Hematopoietic multipotent progenitor cell treated with erythropoietin and hydrocortisone succinate and interleukin-3 and kit ligand, for 6 days (in vitro differentiated cells): ENCODE data around the gene SGMS1.
"Not testable (repeated sequence)": the region's sequence is repeated elsewhere in the genome, so short reads cannot be mapped to it uniquely, and the experiment has no call there.

ENCODE experiments used
- DNase-seq: peaks from one replicate; pipeline ENCODE4 v3.0.0-alpha.2; 2015

The SGMS1 gene

DNA sequence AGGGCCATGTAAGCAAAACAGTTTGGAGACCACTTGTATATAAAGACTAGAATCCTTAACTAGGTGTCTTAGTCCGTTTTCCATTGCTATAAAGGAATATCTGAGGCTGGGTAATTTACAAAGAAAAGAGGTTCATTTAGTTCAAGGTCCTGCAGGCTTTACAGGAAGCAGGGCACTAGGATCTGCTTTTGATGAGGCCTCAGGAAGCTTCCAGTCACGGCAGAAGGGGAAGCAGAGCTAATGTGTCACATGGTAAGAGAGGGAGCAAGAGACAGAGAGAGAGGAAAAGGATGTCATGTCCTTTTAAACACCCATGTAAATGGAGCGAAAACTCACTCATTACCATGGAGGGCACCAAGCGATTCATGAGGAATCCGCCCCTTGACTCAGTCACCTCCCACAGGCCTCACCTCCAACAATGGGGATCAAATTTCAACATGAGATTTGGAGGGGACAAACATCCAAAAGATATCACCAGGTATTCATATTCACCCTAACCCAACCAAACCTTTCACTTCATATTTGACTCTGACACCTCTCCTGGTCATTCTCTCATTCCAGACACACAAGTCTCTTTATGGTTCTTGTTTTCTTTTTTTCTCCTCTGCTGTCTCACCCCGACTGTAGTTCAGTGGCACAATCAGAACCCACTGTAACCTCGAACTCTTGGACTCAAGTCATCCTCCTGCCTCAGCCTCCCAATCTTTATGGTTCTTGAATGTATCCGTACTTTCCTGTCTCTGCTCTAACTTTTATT is 342.4 kb downstream of the SGMS1 start:
- no peak for DNase-seq

DNA sequence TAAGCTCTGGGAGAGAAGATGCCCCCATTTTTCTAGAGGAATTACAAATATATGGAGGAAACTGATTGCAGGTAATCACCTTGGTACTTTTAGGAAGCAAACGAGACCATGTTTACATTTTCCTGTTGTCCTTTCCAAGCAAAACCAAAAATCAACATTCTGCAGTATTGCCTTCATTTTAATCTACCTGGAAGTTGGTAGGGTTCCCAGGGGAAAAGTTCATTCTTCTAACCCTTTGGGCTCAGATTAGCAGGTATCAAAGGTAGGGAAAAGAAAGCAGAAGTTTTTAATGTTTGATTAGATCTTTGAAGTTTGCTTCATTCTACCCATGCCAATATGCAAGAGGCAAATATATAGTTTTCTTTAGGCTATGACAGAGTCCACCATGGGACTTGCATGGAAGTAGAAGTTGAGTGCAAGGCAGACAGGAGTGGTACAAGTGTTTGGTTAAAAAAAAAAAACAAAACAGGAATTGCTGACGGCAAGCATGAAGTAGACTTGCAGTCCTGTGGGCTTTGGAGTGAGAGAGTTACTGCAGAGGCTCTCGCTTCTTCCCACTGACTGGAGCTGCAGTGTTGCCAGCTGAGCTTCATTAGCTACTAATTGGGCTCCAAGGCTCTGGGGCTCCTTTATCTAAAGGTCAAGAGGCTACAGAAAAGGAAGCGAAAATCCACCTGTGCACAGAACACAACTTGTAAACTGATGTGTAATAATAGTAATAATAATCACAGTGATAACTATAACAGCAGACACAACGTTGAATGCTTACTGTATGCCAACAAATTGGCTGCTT is 343.5 kb downstream of the SGMS1 start:
- DNase-seq, result no peak

DNA sequence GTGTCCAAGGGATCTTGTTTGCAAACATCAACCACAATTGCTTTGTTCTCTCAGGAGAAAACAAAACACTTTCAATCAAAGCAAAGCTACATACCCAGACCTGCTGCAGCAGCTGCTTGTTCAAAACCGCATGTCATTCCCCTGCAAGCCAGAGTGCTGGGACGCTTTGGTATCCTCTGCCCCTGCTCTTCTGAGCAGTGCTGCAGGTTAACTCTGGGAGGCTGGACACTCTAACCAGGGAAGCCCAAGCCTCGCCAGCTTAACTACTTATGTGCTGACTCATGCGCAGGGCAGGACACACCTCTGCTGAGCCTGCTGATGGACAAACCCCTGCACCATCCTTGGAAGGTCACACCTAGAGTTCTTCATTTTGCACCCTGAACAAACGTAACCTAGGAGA is 344.3 kb downstream of the SGMS1 start:
- no peak for DNase-seq

DNA sequence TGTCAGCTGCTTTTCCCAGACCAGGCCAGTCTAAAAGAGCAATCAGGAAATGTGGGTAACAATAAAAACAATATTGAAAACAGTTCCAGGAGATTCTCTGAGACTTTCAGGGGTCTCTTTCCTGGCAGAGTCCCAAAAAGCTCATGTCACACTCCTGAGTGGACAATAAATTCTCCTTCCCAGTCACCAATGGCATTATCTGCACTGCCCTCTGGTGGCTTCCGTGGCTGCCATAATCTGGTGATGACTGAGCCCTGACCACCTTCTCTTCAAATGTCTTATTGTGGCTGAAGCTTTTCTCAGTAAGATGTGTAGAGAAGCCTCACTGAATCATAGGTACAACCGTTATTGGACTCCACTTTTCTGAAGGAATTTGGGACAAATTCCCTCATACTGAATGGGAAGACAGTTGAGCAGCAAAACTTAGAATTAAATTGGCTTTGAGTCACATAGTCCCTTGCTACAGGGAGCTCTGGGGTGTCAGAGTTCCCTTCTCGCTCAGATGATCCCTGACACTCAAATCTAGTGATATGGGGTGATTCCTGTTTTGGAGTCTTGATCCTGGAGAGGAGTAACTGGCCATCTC is 348.0 kb downstream of the SGMS1 start:
- DNase-seq, result peak; percentile 76

DNA sequence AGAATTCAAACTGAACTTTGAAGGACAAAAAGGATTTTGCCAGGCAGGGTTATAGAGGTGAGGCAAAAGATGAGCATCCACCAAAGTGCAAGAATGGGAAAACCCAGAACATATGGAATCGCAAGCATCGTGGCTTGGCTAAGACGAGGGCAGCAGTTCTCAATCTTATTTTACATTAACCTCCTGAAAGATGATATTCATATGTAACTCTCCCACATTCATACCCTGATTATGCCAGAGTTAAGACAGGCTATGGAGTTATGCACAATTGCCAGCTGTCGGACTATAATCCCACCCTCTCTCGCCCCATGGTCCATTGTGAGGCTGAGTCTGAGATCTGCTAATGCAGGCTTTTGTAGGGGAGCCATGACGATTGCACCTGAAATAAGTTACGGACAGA is 351.2 kb downstream of the SGMS1 start:
- DNase-seq, result no peak

DNA sequence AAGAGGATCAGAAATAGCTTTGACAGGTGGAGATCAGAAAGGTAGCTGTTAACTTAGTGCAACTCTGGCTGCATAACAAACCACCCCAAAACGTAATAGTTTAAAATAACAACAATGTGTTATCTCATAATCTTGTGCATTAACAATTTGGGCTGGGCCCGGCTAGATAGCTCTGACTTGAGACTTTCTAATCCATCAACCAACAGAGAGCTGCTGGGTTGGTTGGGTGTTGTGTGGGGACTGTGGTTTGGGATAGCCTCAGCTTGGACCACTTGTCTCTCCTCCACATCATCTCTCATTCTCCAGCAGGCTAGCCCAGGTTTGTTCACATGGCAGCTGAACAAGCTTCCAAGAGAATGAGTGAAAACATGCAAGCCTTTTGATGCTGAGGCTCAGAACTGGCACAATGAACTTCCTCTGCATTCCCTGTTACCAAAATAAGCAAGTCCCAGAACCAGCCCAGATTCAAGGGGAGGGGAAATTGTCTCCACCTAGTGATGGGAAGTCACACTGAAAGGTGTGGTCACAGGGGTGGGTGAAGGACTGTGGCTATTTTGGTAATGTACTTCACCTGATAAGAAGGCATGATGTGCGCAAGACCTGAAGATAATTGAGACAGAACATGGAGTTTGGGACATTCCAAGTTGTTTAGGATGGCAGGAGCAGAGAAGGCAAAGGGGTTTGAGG is 352.0 kb downstream of the SGMS1 start:
- no peak for DNase-seq

DNA sequence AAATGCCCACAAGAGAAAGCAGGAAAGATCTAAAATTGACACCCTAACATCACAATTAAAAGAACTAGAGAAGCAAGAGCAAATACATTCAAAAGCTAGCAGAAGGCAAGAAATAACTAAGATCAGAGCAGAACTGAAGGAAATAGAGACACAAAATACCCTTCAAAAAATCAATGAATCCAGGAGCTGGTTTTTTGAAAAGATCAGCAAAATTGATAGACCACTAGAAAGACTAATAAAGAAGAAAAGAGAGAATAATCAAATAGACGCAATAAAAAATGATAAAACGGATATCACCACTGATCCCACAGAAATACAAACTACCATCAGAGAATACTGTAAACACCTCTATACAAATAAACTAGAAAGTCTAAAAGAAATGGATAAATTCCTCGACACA is 355.9 kb downstream of the SGMS1 start:
- DNase-seq, result not testable (repeated sequence)

DNA sequence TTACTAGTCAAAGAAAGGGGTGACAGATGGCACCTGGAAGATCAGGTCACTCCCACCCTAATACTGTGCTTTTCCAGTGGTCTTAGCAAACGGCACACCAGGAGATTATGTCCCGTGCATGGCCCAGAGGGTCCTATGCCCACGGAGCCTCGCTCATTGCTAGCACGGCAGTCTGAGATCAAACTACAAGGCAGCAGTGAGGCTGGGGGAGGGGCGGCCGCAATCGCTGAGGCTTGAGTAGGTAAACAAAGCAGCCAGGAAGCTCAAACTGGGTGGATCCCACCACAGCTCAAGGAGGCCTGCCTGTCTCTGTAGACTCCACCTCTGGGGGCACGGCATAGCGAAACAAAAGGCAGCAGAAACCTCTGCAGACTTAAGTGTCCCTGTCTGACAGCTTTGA is 361.1 kb downstream of the SGMS1 start:
- DNase-seq, result not testable (repeated sequence)

DNA sequence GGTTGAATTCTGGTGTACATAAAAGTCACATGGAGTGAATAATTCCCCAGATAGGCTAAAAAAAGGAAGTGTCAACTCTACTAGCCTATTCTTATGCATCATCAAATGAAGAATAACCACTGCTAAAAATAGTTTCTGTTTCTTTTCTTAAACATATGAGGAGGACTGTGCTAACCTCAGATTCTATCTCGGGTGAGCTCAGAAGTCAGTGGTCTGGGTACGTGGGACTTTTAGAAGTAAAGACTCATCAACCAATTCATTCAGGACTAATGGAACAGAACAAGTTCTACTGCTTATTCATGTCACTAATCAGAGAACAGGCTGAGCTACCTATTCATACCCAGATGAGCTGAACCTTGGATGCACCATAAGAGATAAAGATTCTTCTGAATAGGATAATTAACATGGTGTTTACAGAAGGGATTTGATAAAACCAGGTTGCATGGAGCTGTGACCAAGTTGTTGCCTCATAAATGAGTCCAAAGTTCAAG is 362.9 kb downstream of the SGMS1 start:
- DNase-seq, result peak; percentile 48
